GM23338 (cell line): Measurements from ENCODE around the gene SLC48A1. TPM values are rescaled to one million over a fixed set of nuclear protein-coding genes. Genes with fewer than 3 reads are reported as not detected.

ENCODE experiments used
- ATAC-seq: fragments of 200-7000 bp; cut with Tn5 transposase; 3 replicates; pipeline ENCODE4 v1.9.1; 2020
- DNase-seq: peaks from one replicate; pipeline ENCODE4 v3.0.0-alpha.2; 2015; ENCODE audit warnings: low spot score
- H2AFZ ChIP-seq: fragments of 200-600 bp; sonication (generic); 2 replicates; pipeline ENCODE4 v1.8.0; 2016; ENCODE audit warnings: antibody characterized with exemption, mild to moderate bottlenecking, moderate library complexity
- H3F3A ChIP-seq: fragments of 200-600 bp; sonication (generic); replicated peaks from 2 replicates; pipeline ENCODE4 v1.8.0; 2017; ENCODE audit warnings: antibody characterized with exemption, mixed run types, low read depth
- H3K27ac ChIP-seq: fragments of 200-600 bp; sonication (generic); 2 replicates; pipeline ENCODE4 v1.6.1; 2016; ENCODE audit warnings: low read depth
- H3K27me3 ChIP-seq: fragments of 200-600 bp; sonication (generic); 2 replicates; pipeline ENCODE4 v1.8.0; 2016; ENCODE audit warnings: mild to moderate bottlenecking, mixed run types, moderate library complexity; ENCODE audit not compliant: insufficient read depth
- H3K36me3 ChIP-seq: fragments of 200-600 bp; sonication (generic); 2 replicates; pipeline ENCODE4 v1.8.0; 2016; ENCODE audit warnings: mild to moderate bottlenecking; ENCODE audit not compliant: insufficient read depth
- H3K4me1 ChIP-seq: fragments of 200-600 bp; sonication (generic); 2 replicates; pipeline ENCODE4 v1.8.0; 2016; ENCODE audit warnings: mild to moderate bottlenecking, moderate library complexity; ENCODE audit not compliant: insufficient read depth
- H3K4me2 ChIP-seq: fragments of 200-600 bp; sonication (generic); 2 replicates; pipeline ENCODE4 v1.7.1; 2017; ENCODE audit warnings: mixed run types
- H3K4me3 ChIP-seq: fragments of 200-600 bp; sonication (generic); 2 replicates; pipeline ENCODE4 v1.6.1; 2016; ENCODE audit warnings: mixed run types
- H3K79me2 ChIP-seq: fragments of 200-600 bp; sonication (generic); replicated peaks from 2 replicates; pipeline ENCODE4 v1.8.0; 2017; ENCODE audit warnings: mild to moderate bottlenecking; ENCODE audit not compliant: insufficient read depth
- H3K9me2 ChIP-seq: fragments of 200-600 bp; sonication (generic); 2 replicates; pipeline ENCODE4 v1.8.0; 2017; ENCODE audit not compliant: insufficient read depth
- H4K20me1 ChIP-seq: fragments of 200-600 bp; sonication (generic); replicated peaks from 2 replicates; pipeline ENCODE4 v1.8.0; 2017; ENCODE audit warnings: mild to moderate bottlenecking; ENCODE audit not compliant: insufficient read depth
- H3K27ac Mint-ChIP-seq: 2 replicates; pipeline ENCODE4 v1.8.0; 2020; ENCODE audit warnings: inconsistent platforms, mild to moderate bottlenecking, moderate library complexity, mixed read lengths
- H3K27me3 Mint-ChIP-seq: 3 replicates; pipeline ENCODE4 v1.8.0; 2022; ENCODE audit warnings: low read depth, mild to moderate bottlenecking, moderate library complexity, mixed read lengths, inconsistent platforms; ENCODE audit not compliant: insufficient read depth, poor library complexity
- H3K36me3 Mint-ChIP-seq: 3 replicates; pipeline ENCODE4 v1.8.0; 2021; ENCODE audit warnings: low read depth, mild to moderate bottlenecking, inconsistent platforms, moderate library complexity, mixed read lengths
- H3K4me1 Mint-ChIP-seq: 3 replicates; pipeline ENCODE4 v1.8.0; 2020; ENCODE audit warnings: mild to moderate bottlenecking, inconsistent platforms, mixed read lengths
- H3K4me3 Mint-ChIP-seq: 3 replicates; pipeline ENCODE4 v1.8.0; 2021; ENCODE audit warnings: moderate library complexity, mild to moderate bottlenecking, inconsistent platforms, mixed read lengths
- H3K9me3 Mint-ChIP-seq: 3 replicates; pipeline ENCODE4 v1.8.0; 2020; ENCODE audit warnings: moderate library complexity, mild to moderate bottlenecking, inconsistent platforms, mixed read lengths
- CREB1 ChIP-seq: fragments of 250-450 bp; sonication (Bioruptor Pico); IDR thresholded peaks from 2 replicates; pipeline ENCODE4 v1.5.0; 2020; ENCODE audit warnings: low read depth, mild to moderate bottlenecking, moderate library complexity
- CTCF ChIP-seq, 2 experiments: fragments of 200-600 bp in 1 of 2; sonication (generic) in 1 of 2; conservative IDR thresholded peaks; 2 replicates each; pipeline versions ENCODE4 v1.5.1 to v1.6.1; 2016 to 2017; ENCODE audit warnings: antibody characterized with exemption in 2 of 2, low read depth in 2 of 2, mild to moderate bottlenecking in 2 of 2, moderate library complexity in 1 of 2
- ETS1 ChIP-seq: IDR thresholded peaks from 2 replicates; pipeline ENCODE4 v1.6.1; 2016; ENCODE audit warnings: antibody characterized with exemption
- EZH2 ChIP-seq: fragments of 200-600 bp; sonication (generic); IDR thresholded peaks from one replicate; pipeline ENCODE4 v1.8.0; 2017; ENCODE audit warnings: antibody characterized with exemption, mild to moderate bottlenecking, low read depth; ENCODE audit not compliant: unreplicated experiment
- EZH2phosphoT487 ChIP-seq: fragments of 200-600 bp; sonication (generic); IDR thresholded peaks from one replicate; pipeline ENCODE4 v1.8.1; 2018; ENCODE audit warnings: antibody characterized with exemption; ENCODE audit not compliant: unreplicated experiment
- JUNB ChIP-seq: IDR thresholded peaks from one replicate; pipeline ENCODE4 v1.6.1; 2016; ENCODE audit warnings: antibody characterized with exemption; ENCODE audit not compliant: unreplicated experiment
- NANOG ChIP-seq: IDR thresholded peaks from 2 replicates; pipeline ENCODE4 v1.6.1; 2016; ENCODE audit warnings: antibody characterized with exemption, borderline replicate concordance
- POLR2AphosphoS5 ChIP-seq: IDR thresholded peaks from 2 replicates; pipeline ENCODE4 v1.6.1; 2016; ENCODE audit warnings: antibody characterized with exemption, low read depth
- REST ChIP-seq: IDR thresholded peaks from one replicate; pipeline ENCODE4 v1.6.1; 2018; ENCODE audit warnings: antibody characterized with exemption; ENCODE audit not compliant: unreplicated experiment
- STAT1 ChIP-seq: IDR thresholded peaks from one replicate; pipeline ENCODE4 v1.6.1; 2016; ENCODE audit warnings: antibody characterized with exemption; ENCODE audit not compliant: unreplicated experiment
- ZNF114 ChIP-seq: fragments of 250-450 bp; sonication (Bioruptor Pico); IDR thresholded peaks from 2 replicates; pipeline ENCODE4 v1.5.0; 2020; ENCODE audit warnings: mild to moderate bottlenecking, moderate library complexity
- ZNF331 ChIP-seq: fragments of 250-450 bp; sonication (Bioruptor Pico); IDR thresholded peaks from 2 replicates; pipeline ENCODE4 v1.5.0; 2020; ENCODE audit warnings: low read depth, mild to moderate bottlenecking, moderate library complexity
- ZNF462 ChIP-seq: fragments of 250-450 bp; sonication (Bioruptor Pico); IDR thresholded peaks from 2 replicates; pipeline ENCODE4 v1.5.0; 2020; ENCODE audit warnings: mild to moderate bottlenecking, moderate library complexity
- polyA plus RNA-seq: library from polyadenylated mRNA; unstranded; fragments of >200 nt; fragmentation: Nextera tagmentation; extraction: Ambion mirVana; gene quantifications from 2 replicates; pipeline ENCODE4 v1.2.1, GENCODE V29; 2016
- total RNA-seq: library from RNA; depleted of rRNA; stranded (reverse); fragments of >200 nt; shearing (Covaris generic); gene quantifications from 2 replicates; pipeline ENCODE4 v1.2.3, GENCODE V29; 2014

The SLC48A1 gene
- total and polyA plus RNA-seq, 2 experiments from 2014 or later, result 5.8 to 9.0 TPM

GRCh38 chr12:47791874-47792273 is 18.8 kb downstream of the SLC48A1 start:
- Histone ChIP-seq H4K20me1 (peaks cover 6% of the 10 kb centered on the region; the same call in 1 of the 2 replicates), H3K4me2 (no peak overlapping the region), H3K36me3 (peaks cover 22% of the 10 kb centered on the region), H3K27ac (no peak overlapping the region), H3F3A (no peaks in the 10 kb centered on the region), H3K4me1 (no peaks in the 10 kb centered on the region), H2AFZ (no peak overlapping the region), H3K27me3 (no peaks in the 10 kb centered on the region), H3K4me3 (no peak overlapping the region), H3K79me2 (no peaks in the 10 kb centered on the region), H3K9me2 (no peaks in the 10 kb centered on the region)
- ATAC-seq (no peak), DNase-seq (no peak)
- Mint-ChIP-seq H3K9me3 (no peaks in the 10 kb centered on the region; the same call in 2 of the 3 replicates), H3K27ac (no peak overlapping the region), H3K27me3 (peaks cover 10% of the 10 kb centered on the region), H3K36me3 (peaks cover 69% of the 10 kb centered on the region), H3K4me3 (no peak overlapping the region), H3K4me1 (no peaks in the 10 kb centered on the region; the same call in 2 of the 3 replicates)
- TF ChIP-seq CREB1, result no peak
- TF ChIP-seq ZNF331 (CRISPR knock-in tag), result no peak
- no peak for TF ChIP-seq EZH2
- no peak for TF ChIP-seq STAT1
- TF ChIP-seq ETS1, result no peak
- TF ChIP-seq JUNB, result no peak
- TF ChIP-seq CTCF (conservative IDR thresholded peaks at IDR 0.05; ENCODE audit: low read depth in 2 of 2), result no peak
- no peak for TF ChIP-seq REST
- no peak for TF ChIP-seq ZNF462 (CRISPR knock-in tag)
- TF ChIP-seq EZH2phosphoT487, result no peak
- TF ChIP-seq POLR2AphosphoS5, result no peak
- TF ChIP-seq ZNF114 (CRISPR knock-in tag), result no peak
- no peak for TF ChIP-seq NANOG
